Globus pallidus (tissue), 1 donor: Measurements from ENCODE around the gene IL18BP.

ENCODE experiments used
- DNase-seq: peaks from one replicate; pipeline ENCODE4 v3.0.0-alpha.2; 2015; ENCODE audit warnings: low spot score

Gene IL18BP

GRCh38 chr11:72012897-72013721 is 14.4 kb downstream of the IL18BP start:
- DNase-seq: peak; percentile 73

- no peak for DNase-seq
Measured at GRCh38 chr11:72013765-72014711, 15.3 kb downstream of the IL18BP start.

GRCh38 chr11:72014761-72015320 is 16.1 kb downstream of the IL18BP start:
- no peak for DNase-seq

GRCh38 chr11:72015511-72016061 is 16.9 kb downstream of the IL18BP start:
- DNase-seq: no peak

- DNase-seq: no peak
Measured at GRCh38 chr11:72018171-72018570, 19.5 kb downstream of the IL18BP start.

DNA sequence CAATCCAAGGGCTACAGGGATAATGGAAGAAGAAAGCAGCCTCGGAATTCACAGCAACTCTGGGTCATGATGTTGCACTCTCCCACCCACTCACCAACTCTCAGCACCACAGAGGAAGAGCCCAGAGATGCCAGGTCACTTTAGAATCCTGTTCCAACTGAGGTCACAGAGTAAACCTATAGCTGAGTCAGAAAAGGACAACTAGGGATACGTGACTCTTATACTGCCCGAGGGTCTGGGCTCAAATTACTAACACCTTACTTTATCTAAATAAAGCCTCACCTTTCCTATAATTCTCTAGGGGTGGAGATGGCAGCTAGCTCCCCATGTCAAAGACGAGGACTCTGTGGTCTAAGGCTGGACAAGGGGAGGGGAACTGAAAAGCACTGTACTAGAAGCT is 24.6 kb downstream of the IL18BP start:
- DNase-seq: no peak

- no peak for DNase-seq
Measured at GRCh38 chr11:72024069-72024754, 25.5 kb downstream of the IL18BP start.

DNA sequence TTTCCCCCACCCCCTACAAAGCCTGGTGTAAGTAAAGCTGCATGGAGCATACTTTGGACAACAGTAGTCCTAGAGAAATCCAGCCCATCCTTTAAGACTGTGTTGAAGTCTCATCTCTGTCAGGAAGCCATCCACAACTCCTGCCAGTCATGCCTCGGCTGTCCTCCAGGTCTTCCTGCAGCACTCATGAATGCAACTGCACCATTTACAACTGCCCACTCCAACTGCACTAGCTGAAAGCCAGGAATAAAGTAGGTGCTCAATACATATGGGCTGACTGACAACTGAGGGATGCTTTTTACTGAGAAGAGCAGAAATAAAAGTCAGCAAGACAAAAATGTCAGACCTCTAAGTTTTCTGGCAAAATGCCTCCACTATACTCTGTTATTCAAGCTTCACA is 27.4 kb downstream of the IL18BP start:
- no peak for DNase-seq

DNA sequence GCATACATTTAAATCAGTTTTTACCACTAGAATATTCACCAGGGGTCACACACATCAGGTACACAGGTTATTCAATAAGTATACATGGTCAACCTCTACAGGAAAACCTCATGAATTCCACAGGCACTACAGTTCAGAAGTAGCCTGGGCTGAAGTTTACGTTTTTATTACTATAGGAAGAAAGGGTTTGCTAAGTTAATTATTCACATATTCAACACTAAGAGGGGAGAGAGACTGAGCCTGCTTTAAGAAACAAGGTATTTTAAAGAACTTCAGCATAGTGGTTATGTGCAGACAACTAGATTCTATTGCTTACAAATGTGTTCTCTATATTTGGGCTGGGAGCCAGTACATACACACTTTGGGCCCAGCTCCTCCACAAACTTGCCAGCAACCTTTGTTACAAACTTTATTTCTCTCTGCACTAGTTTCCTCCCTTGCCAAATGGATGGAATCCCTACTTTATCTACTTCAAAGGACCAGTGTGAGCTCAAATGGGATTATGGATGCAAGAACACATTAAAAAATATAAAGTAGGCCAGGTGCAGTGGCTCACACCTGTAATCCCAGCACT is 31.9 kb downstream of the IL18BP start:
- DNase-seq: no peak

- DNase-seq: no peak
Measured at GRCh38 chr11:72036687-72037086, 38.0 kb downstream of the IL18BP start.

- no peak for DNase-seq
Measured at GRCh38 chr11:72037554-72038311, 39.0 kb downstream of the IL18BP start.

DNA sequence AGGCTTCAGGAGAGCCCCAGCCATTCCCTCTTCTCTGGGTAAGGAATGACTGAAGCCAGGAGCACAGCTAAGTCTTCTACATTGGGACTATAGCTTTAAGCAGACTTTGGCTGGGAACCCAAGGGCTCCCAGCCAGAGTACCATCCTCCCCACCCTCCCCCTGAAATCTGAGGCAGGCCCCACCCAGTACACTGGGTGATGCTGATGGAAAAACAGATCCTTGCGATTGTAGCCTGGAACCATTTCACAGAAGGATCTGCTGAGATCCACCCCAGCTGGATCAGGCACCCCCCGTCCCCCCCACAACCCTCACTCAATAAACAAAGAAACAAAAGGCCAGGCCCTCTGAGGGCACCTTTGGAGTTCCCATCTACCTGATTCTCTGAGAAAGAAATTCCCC is 39.8 kb downstream of the IL18BP start:
- DNase-seq: peak; percentile 81

DNA sequence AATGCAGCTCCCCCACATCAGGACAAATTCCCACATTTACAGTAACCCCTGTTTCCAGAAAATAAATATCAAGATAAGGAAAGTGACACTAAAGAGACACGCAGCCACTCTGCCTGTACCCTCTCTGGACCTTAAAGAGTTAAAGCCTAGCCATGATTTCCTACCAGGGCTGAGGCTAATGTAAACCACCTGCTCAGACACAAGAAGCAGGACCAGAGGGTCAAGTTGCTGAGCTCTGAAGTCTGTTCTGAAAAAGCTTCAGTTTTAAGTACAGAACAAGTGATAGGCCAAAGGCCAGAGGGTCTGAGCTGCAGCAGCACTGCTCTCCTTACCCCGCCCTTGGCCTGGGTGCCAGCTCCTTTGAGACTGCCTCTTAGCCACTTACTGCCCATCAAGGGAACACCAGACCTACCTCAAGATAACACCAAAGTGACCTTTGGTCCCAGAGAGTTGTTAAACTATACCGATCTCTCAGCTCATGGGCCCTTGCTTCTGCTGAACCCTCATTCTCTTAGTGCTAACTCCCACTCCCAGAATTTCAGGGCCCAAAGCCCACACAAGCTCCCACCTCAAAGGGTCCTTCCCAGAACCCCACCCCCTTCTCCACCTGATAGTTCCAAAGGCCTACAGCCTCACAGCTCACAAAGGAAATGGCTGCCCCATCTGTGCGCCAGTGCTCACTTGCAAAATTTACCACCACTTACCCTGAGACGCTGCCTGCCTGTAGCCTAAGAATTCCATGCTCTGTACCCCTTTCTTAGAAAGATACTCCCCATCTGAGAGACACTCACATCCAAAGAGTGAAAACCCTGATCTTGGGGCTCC is 40.5 kb downstream of the IL18BP start:
- DNase-seq: peak; percentile 48

GRCh38 chr11:72039856-72040401 is 41.2 kb downstream of the IL18BP start:
- DNase-seq: peak; percentile 59

GRCh38 chr11:72040491-72041363 is 42.0 kb downstream of the IL18BP start:
- peak; percentile 95 for DNase-seq

DNA sequence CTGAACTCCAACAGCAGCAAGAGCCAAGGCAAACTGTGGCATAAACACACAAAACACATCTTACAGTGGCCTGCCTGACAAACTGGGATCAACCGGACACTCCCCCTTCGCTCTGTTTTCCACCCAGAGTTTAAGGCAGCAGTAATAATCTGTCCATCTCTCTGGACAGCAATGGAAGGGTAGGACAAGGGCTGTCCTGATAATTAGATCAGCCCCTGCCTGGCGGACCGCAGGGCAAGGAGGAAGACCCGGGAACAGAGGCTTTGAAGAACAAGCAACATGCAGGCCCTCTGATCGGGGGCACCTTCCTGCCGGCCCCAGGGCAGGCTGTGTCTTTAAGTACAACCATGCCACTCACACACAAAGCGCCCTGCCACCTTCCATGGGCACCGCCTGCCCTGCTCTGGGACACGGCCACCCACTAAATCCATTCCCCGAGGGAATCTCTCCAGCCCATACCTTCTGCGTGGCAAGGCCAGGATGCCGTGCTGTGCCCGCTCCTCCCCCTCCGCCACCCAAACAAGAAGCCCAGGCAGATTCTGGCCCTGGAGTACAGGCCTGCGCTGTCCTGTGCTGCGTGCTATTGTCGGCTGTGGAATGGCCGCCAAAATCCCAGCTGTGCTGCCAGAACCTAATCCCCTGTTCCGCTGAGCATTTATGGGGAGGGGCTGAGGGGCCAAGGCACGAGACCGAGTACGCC is 42.8 kb downstream of the IL18BP start:
- DNase-seq: peak; percentile 89

DNA sequence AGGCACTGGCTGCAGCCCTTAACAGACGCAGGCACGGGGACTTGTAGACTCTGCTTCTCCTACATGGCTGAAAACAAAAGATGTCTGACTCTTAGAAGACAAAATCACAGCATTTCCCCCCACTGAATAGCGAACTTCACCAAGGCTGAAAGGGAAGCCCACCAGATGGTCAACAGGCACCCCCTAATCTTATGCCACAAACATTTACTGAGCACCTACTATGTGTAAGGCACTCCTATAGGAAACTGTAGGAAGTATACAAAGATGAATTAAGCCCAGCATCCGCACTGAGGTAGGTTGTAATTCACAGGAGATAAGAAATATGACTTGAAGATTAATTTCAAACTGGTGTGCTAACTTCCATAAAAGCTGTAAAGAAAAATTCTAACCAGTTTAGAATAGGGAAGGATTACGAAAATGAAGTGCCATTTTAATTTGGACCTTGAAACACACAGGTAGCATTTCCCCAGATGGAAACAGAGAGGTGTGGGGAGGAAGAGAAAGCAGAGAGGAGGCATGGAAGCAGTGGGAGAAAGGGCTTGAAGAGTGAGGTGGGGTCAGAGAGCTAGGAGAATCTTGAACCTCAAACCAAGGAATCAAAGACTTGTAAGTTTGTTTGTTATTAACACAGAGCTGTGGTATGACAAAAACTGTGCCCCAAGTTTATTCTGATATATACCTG is 43.5 kb downstream of the IL18BP start:
- no peak for DNase-seq
